NCI-H1694 treated with DMSO at 0.1 percent for 48 hours (cell line): ENCODE measurements around the gene NCKAP1.
A peak's percentile ranks its signal among the peaks of the same experiment; 100 is the strongest.
"Not testable (repeated sequence)": the region's sequence is repeated elsewhere in the genome, so short reads cannot be mapped to it uniquely, and the experiment has no call there.

Source experiments
- DNase-seq: peaks from one replicate; lab custom pipeline; 2025; lab: John Stamatoyannopoulos, UW

Gene NCKAP1

GRCh38 chr2:183009249-183009899, 28.9 kb downstream of the NCKAP1 start:
- DNase-seq = no peak

GRCh38 chr2:183001948-183002347, 36.3 kb downstream of the NCKAP1 start:
- no peak for DNase-seq

- no peak for DNase-seq
These were observed 37.4 kb downstream of the NCKAP1 start for GRCh38 chr2:183000846-183001245.

DNA sequence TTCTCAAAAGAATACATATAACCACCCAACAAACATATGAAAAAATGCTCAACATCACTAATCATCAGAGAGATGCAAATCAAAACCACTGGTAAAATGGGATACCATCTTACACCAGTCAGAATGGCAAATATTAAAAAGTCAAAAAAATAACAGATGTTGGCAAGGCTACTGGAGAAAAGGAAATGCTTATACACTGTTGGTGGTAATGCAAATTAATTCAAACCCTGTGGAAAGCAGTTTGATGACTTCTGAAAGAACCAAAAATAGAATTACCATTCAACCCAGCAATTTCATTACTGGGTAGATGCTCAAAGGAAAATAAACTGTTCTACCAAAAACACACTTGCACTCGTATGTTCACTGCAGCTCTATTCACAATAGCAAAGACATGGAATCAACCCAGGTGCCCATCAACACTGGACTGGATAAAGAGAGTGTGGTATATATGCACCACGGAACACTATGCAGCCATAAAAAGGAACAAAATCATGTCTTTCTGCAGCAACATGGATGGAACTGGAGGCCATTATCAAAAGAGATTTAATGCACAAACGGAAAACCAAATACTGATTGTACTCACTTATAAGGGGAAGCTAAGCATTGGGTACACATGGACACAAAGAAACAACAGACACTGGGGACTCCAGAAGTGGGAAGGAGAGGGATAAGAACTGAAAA, 38.8 kb downstream of the NCKAP1 start:
- no peak for DNase-seq

GRCh38 chr2:182994228-182994912, 43.9 kb downstream of the NCKAP1 start:
- no peak for DNase-seq

GRCh38 chr2:182982941-182983340, 55.3 kb downstream of the NCKAP1 start:
- no peak for DNase-seq

DNA sequence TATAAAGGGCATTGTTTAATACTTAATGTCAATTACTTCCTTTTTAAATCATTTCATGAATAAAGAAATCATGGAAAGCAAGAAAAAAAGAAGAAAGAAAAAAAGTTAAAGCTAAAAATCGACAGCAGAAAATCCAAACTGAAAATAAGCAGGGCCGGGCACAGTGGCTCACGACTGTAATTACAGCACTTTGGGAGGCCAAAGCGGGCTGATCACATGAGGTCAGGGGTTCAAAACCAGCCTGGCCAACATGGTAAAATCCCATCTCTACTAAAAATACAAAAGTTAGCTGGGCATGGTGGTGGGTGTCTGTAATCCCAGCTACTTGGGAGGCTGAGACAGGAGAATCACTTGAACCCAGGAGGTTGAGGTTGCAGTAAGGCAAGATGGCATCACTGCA, 56.8 kb downstream of the NCKAP1 start:
- DNase-seq = not testable (repeated sequence)

DNA sequence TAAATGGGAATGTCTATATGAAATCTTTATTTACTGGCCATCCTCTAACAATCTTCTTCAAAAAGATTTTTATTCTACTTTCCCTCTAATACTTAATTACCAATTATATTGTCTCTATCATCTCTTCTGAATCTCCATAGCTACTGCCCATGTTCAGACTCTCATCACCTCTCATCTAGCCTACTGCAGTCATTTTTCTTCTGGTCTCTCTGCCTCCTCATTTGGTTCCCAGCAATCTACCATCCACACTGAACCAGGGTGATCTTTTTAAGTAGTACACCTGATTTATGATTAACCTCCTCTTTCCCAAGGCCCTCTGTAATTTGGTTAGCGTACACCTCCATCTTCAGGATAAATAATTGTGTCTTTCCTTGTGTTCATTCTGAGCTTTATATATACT, 57.6 kb downstream of the NCKAP1 start:
- no peak for DNase-seq

GRCh38 chr2:182980115-182980514, 58.1 kb downstream of the NCKAP1 start:
- DNase-seq = peak; percentile 87

DNA sequence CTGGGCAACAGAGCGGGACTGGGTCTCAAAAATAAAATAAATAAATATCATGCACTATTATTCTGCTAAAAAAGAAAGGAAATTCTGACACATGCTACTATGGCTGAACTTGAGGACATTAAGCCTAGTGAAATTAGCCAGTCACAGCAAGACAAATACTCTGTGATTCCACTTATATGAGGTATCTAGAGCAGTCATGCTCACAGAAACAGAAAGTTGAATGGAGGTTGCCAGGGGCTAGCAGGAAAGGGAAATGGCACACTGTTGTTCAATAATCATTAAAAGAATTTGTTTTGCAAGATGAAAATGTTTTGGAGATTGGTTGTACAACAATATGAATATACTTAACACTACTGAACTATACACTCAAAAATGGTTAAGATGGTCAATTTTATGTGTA, 60.8 kb downstream of the NCKAP1 start:
- DNase-seq = no peak

DNA sequence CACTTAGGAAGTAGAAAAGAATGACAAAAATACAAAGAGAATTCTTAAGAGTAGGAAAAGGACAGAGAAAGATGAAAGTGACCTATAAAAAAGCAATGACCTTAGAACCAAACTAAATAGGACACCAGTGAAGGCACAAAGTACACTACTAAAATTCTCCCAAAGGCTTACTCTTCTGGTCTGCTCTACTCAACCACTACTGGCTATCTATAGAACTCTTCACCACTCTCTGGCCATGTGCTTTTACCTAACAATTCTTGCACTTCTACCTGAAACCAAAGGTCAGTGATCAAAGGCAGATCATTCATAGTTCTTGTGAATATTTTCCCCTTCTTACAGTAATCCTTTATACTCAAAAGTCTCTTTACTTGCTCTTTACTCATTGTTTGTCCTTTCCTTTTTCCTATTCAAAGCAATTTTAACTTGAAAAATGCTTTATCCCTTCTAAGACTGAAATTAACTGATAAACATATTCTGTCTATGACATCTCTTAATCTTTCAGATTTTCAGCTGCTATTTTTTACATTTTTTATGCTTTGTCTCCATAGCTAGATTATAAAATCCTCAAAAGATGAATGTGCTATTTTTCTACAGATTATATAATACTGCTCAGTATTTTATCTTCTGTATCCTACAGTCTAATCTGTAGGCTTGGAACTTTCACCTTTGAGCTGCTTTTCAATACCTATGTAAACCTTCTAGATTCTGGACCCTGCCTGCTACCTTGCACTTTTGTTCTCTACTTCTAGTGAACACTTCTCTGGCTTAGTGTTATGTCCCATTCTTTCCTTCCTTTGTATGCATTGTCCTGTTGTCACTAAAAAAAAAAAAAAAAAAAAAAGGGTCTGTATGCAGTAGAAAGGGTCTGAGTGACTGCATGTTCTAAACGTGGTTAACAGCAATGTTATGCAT, 64.6 kb downstream of the NCKAP1 start:
- DNase-seq = no peak

- no peak for DNase-seq
These were observed 65.7 kb downstream of the NCKAP1 start for GRCh38 chr2:182972548-182972942.

DNA sequence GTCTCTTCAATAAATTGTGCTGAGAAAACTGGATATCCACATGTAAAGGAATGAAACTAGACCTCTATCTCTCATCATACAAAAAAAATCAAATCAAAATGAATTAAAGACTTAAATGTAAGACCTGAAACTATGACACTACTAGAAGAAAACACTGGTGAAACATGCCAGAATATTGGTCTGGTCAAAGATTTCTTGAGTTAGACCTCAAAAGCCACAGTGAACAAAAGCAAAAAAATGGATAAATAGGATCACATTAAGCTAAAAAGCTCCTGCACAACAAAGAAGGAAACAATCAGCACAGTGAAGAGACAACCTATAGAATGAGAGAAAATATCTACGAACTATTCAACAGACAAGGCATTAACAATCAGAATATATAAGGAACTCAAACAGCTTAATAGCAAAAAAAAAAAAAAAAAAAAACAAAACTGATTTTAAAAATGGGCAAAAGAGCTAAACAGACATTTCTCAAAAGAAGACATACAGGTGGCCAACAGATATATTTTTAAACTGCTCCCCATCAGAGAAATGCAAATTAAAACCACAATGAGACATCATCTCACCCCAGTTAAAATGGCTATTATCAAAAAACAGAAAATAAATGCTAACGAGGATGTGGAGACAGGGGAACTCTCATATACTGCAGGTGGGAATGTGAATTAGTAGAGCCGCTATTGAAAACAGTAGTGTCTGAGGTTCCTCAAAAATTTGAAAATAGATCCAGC, 66.3 kb downstream of the NCKAP1 start:
- no peak for DNase-seq

GRCh38 chr2:182970486-182970885, 67.8 kb downstream of the NCKAP1 start:
- DNase-seq = no peak

GRCh38 chr2:182968493-182968892, 69.8 kb downstream of the NCKAP1 start:
- DNase-seq = no peak

GRCh38 chr2:182966356-182966755, 71.9 kb downstream of the NCKAP1 start:
- not testable (repeated sequence) for DNase-seq

- DNase-seq = no peak
These were observed 75.6 kb downstream of the NCKAP1 start for GRCh38 chr2:182962641-182963040.

- DNase-seq = not testable (repeated sequence)
These were observed 77.4 kb downstream of the NCKAP1 start for GRCh38 chr2:182960869-182961268.

DNA sequence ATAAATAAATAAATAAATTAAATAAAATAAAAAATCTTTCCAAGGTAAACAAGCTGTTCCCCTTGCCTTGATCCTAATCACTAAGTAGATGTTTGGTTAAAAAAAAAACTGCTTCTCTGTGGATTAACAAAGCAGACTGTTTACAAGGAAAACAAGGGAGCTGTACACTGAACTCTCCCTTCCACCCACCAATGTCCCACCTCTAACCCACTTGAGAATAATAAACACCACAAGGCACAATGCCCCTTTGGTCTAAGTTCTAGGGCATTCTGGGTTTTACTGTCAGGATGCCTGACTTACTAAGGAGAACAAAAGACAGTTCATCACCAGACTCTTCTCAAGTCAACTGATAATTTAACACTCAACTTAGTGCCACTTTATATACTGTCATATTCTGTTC, 83.5 kb downstream of the NCKAP1 start:
- no peak for DNase-seq

DNA sequence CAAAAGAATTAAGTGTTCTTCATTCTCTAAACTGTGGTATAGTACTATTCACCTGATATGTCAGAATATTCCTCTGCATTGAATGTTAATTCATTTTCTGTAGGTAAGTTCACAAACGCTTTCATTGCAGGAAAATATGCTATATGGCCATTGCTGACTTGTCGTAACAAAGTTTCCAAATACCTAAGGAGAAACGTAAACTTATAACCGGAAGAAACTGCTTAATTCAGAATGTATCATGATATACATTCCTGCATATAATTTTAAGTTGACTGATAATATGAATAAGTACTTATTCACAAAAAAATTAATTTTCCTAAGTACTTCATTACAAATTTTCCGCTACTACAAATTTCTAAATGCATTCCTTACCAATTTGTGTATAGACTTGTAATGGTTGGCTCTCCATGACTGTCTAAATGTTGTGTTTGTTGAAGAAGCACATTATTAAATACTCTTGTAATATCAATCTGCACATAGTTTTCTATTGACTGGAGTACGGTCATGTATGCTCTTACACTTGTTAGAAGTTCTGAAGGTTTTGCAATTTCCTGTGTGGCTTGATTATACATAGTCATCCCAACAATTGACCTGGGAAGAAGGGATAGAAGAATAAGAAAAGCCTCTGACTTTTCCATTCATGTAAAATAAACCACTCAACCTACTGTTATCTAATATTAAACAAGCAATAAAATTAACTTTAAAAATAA, 85.4 kb downstream of the NCKAP1 start:
- no peak for DNase-seq
